Liver (tissue), 9 donors: Measurements from ENCODE around the gene MRPS7. TPM values are rescaled to one million over a fixed set of nuclear protein-coding genes. Genes with fewer than 3 reads are reported as not detected.

Source experiments
- DNase-seq: peaks from one replicate; pipeline ENCODE4 v3.0.0-alpha.2; 2017; ENCODE audit warnings: low spot score
- H3K27ac ChIP-seq, 2 donors: one replicate each; pipeline ENCODE4 v1.7.0; 2013; ENCODE audit warnings: inconsistent platforms in 2 of 2, low read length in 2 of 2, control low read depth in 1 of 2, low read depth in 1 of 2, mild to moderate bottlenecking in 1 of 2
- H3K27me3 ChIP-seq, 4 donors: one replicate each; pipeline versions ENCODE4 v1.6.1 to v1.7.0; 2013; ENCODE audit warnings: low read length in 3 of 4, inconsistent platforms in 1 of 4, mild to moderate bottlenecking in 1 of 4, moderate library complexity in 1 of 4; ENCODE audit not compliant: control insufficient read depth in 4 of 4, insufficient read depth in 4 of 4
- H3K36me3 ChIP-seq, 4 donors: one replicate each; pipeline versions ENCODE4 v1.6.1 to v1.7.0; 2013; ENCODE audit warnings: low read length in 3 of 4, mild to moderate bottlenecking in 3 of 4, low read depth in 1 of 4, moderate library complexity in 1 of 4; ENCODE audit not compliant: control insufficient read depth in 4 of 4, insufficient read depth in 3 of 4
- H3K4me1 ChIP-seq, 4 donors: one replicate each; pipeline versions ENCODE4 v1.6.1 to v1.7.0; 2013; ENCODE audit warnings: low read length in 3 of 4, mild to moderate bottlenecking in 3 of 4, moderate library complexity in 1 of 4; ENCODE audit not compliant: control insufficient read depth in 4 of 4, insufficient read depth in 4 of 4
- H3K4me3 ChIP-seq, 3 donors: one replicate each; pipeline versions ENCODE4 v1.6.1 to v1.7.0; 2013; ENCODE audit warnings: low read length in 3 of 3, control low read depth in 1 of 3, low read depth in 1 of 3, mild to moderate bottlenecking in 1 of 3
- H3K9ac ChIP-seq, 2 donors: one replicate each; pipeline ENCODE4 v1.7.0; 2013; ENCODE audit warnings: low read length in 2 of 2, mild to moderate bottlenecking in 2 of 2, moderate library complexity in 2 of 2, control low read depth in 1 of 2, low read depth in 1 of 2
- H3K9me3 ChIP-seq, 4 donors: one replicate each; pipeline versions ENCODE4 v1.6.1 to v1.7.0; 2013; ENCODE audit warnings: low read length in 3 of 4; ENCODE audit not compliant: control insufficient read depth in 4 of 4
- ATF3 ChIP-seq: IDR thresholded peaks from 2 replicates; pipeline ENCODE4 v1.6.1; 2016; ENCODE audit warnings: antibody characterized with exemption
- EGR1 ChIP-seq, 2 donors: IDR thresholded peaks; 2 replicates each; pipeline ENCODE4 v1.6.1; 2016 to 2018; ENCODE audit warnings: antibody characterized with exemption in 2 of 2, low read depth in 2 of 2
- FOXA1 ChIP-seq: IDR thresholded peaks from 2 replicates; pipeline ENCODE4 v1.6.1; 2016; ENCODE audit warnings: antibody characterized with exemption
- FOXA2 ChIP-seq: IDR thresholded peaks from 2 replicates; pipeline ENCODE4 v1.6.1; 2016; ENCODE audit warnings: antibody characterized with exemption
- GABPA ChIP-seq, 2 donors: IDR thresholded peaks in 1 of 2; conservative IDR thresholded peaks in 1 of 2; 2 replicates each; pipeline ENCODE4 v1.6.1; 2016; ENCODE audit warnings: antibody characterized with exemption in 2 of 2, mild to moderate bottlenecking in 1 of 2, moderate library complexity in 1 of 2
- HNF4A ChIP-seq, 2 donors: conservative IDR thresholded peaks; 2 replicates each; pipeline ENCODE4 v1.6.1; 2016; ENCODE audit warnings: antibody characterized with exemption in 2 of 2, mild to moderate bottlenecking in 2 of 2
- HNF4G ChIP-seq: IDR thresholded peaks from 2 replicates; pipeline ENCODE4 v1.6.1; 2016; ENCODE audit warnings: antibody characterized with exemption
- JUND ChIP-seq, 2 donors: IDR thresholded peaks; 2 replicates each; pipeline ENCODE4 v1.6.1; 2016; ENCODE audit warnings: antibody characterized with exemption in 2 of 2
- MAX ChIP-seq: IDR thresholded peaks from 2 replicates; pipeline ENCODE4 v1.6.1; 2016; ENCODE audit warnings: antibody characterized with exemption
- NR2F2 ChIP-seq: IDR thresholded peaks from 2 replicates; pipeline ENCODE4 v1.6.1; 2016; ENCODE audit warnings: antibody characterized with exemption
- RAD21 ChIP-seq, 2 donors: IDR thresholded peaks; 2 replicates each; pipeline ENCODE4 v1.6.1; 2016; ENCODE audit warnings: antibody characterized with exemption in 2 of 2, mild to moderate bottlenecking in 2 of 2
- REST ChIP-seq: IDR thresholded peaks from 2 replicates; pipeline ENCODE4 v1.6.1; 2016; ENCODE audit warnings: antibody characterized with exemption, mild to moderate bottlenecking
- RXRA ChIP-seq, 2 donors: IDR thresholded peaks; 2 replicates each; pipeline ENCODE4 v1.6.1; 2017 to 2018; ENCODE audit warnings: antibody characterized with exemption in 2 of 2, mild to moderate bottlenecking in 1 of 2
- SP1 ChIP-seq: IDR thresholded peaks from 2 replicates; pipeline ENCODE4 v1.6.1; 2018; ENCODE audit warnings: antibody characterized with exemption, mild to moderate bottlenecking
- TAF1 ChIP-seq: conservative IDR thresholded peaks from 2 replicates; pipeline ENCODE4 v1.6.1; 2016; ENCODE audit warnings: antibody characterized with exemption, mild to moderate bottlenecking
- YY1 ChIP-seq: IDR thresholded peaks from 2 replicates; pipeline ENCODE4 v1.6.1; 2016; ENCODE audit warnings: antibody characterized with exemption, mild to moderate bottlenecking
- ZBTB33 ChIP-seq: IDR thresholded peaks from 2 replicates; pipeline ENCODE4 v1.6.1; 2016; ENCODE audit warnings: antibody characterized with exemption
- WGBS: extraction: QIAGEN DNeasy Blood & Tissue Kit; methylation state at CpG from one replicate; pipeline ENCODE4 v1.1.7; 2013; 5-methylcytosine and 5-hydroxymethylcytosine counted together
- polyA plus RNA-seq, 2 donors: library from polyadenylated mRNA; stranded (reverse) in 1 of 2; unstranded in 1 of 2; fragments of 200-250 nt in 1 of 2; fragments of >200 nt in 1 of 2; fragmentation: Nextera tagmentation in 1 of 2; extraction: Ambion mirVana in 1 of 2; gene quantifications; one replicate each; pipeline versions ENCODE4 v1.2.1 to v1.2.3, GENCODE V29; 2013 to 2015
- total RNA-seq, 2 donors: library from RNA; depleted of rRNA; stranded (reverse); fragments of >200 nt; gene quantifications; one replicate each; pipeline ENCODE4 v1.2.3, GENCODE V29; 2014
- TF ChIP-seq, protein P1 (sequence below): fragments of 150-350 bp; IDR thresholded peaks from 2 replicates; pipeline ENCODE4 v1.5.1; 2017; ENCODE audit warnings: improper control_type of control experiment, low read depth, low read length; ENCODE audit not compliant: missing input control
- donor health status: healthy.
- donor health status: healthy.
- donor health status: healthy.
- donor health status: healthy.
- donor health status: healthy.

Gene MRPS7
- total RNA-seq (10 to 100 TPM; 24.1 to 33.0 TPM), polyA plus RNA-seq (10 to 100 TPM; 45.8 to 58.9 TPM)

DNA sequence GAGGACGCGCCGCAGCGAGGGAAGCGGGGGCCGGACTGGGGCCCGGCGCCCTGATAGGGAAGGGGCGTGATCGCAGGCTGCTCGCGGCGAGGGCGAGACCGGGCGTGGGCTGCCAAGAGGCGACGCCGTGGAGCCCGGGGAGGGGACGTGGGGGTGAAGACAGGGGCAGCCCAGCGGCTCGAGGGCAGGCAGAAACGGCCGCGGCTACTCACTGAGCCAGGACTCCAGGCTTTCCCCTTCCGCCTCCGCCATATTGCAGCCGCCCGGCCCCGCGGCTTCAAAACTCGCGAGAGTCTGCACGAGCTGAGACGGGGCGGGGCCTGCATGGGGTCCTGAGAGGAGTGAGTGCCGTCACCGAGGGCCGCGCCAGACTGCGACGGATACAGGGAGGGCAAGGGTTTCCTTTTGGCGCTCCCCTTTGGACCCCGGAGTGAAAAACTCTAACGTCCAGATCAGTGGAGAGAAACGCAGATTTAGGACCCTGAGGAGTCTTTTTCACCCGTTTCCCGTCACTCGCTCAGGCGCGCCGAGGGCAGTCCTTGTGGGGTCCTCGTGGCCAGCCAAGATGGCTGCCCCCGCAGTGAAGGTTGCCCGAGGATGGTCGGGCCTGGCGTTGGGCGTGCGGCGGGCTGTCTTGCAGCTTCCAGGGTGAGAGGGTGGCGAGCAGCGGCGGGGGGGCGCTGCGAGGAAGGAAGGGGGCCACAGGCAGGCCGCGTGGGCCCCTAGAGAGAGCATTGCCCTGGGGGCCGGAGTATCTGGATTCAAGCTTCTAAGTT is at the start of gene MRPS7, which contains the start of gene GGA3:
TSS of gene MRPS7 (plus strand) at position 544 of the 776 bp plus-strand sequence. CDS start at position 566, 22 bp downstream.
TSS of gene GGA3 (minus strand) at position 271 of the 776 bp plus-strand sequence. CDS start at position 252, 19 bp downstream.
- under 1% methylated on average over 69 of the region's 69 CpGs for WGBS
- Histone ChIP-seq H3K9me3 (no peaks in the 10 kb centered on the region), H3K27me3 (no peaks in the 10 kb centered on the region), H3K36me3 (peaks cover 5 to 17% (median 14%) of the 10 kb centered on the region in 4 donors), H3K4me1 (peaks cover 0 to 37% (median 24%) of the 10 kb centered on the region in 4 donors), H3K27ac (peak within 1 kb of the TSS; percentile 92 to 95), H3K9ac (peak within 1 kb of the TSS; percentile 93 to 98), H3K4me3 (peak within 1 kb of the TSS; percentile 79 to 100 (median 96))
- TF ChIP-seq GABPA (IDR thresholded peaks at IDR 0.05 in 1 of 2, conservative IDR thresholded peaks at IDR 0.05 in 1 of 2), result peak in 1 of 2 donors; percentile 68
- TF ChIP-seq HNF4A (conservative IDR thresholded peaks at IDR 0.05), result no peak
- no peak for TF ChIP-seq EGR1 (IDR thresholded peaks at IDR 0.05; ENCODE audit: low read depth in 2 of 2)
- no peak for TF ChIP-seq NR2F2
- TF ChIP-seq, protein P1, sequence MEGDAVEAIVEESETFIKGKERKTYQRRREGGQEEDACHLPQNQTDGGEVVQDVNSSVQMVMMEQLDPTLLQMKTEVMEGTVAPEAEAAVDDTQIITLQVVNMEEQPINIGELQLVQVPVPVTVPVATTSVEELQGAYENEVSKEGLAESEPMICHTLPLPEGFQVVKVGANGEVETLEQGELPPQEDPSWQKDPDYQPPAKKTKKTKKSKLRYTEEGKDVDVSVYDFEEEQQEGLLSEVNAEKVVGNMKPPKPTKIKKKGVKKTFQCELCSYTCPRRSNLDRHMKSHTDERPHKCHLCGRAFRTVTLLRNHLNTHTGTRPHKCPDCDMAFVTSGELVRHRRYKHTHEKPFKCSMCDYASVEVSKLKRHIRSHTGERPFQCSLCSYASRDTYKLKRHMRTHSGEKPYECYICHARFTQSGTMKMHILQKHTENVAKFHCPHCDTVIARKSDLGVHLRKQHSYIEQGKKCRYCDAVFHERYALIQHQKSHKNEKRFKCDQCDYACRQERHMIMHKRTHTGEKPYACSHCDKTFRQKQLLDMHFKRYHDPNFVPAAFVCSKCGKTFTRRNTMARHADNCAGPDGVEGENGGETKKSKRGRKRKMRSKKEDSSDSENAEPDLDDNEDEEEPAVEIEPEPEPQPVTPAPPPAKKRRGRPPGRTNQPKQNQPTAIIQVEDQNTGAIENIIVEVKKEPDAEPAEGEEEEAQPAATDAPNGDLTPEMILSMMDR, result no peak
- peak; percentile 45 for TF ChIP-seq MAX
- TF ChIP-seq ZBTB33, result peak; percentile 99
- TF ChIP-seq HNF4G, result no peak
- TF ChIP-seq RAD21 (IDR thresholded peaks at IDR 0.05), result no peak
- TF ChIP-seq TAF1, result no peak
- TF ChIP-seq YY1, result peak; percentile 99
- TF ChIP-seq JUND (IDR thresholded peaks at IDR 0.05), result peak; percentile 59 to 60
- no peak for TF ChIP-seq FOXA1
- no peak for TF ChIP-seq FOXA2
- TF ChIP-seq RXRA (IDR thresholded peaks at IDR 0.05), result peak in 1 of 2 donors; percentile 51
- TF ChIP-seq ATF3, result no peak
- TF ChIP-seq REST, result peak; percentile 35
- TF ChIP-seq SP1, result no peak
- DNase-seq, result peak; percentile 95
